K562 (cell line): ENCODE results near the gene MRPL40. TPM values are rescaled to one million over a fixed set of nuclear protein-coding genes. Genes with fewer than 3 reads are reported as not detected.

Source experiments
- FOSL1 ChIP-seq: fragments of 200-800 bp; sonication (Bioruptor generic); conservative IDR thresholded peaks from 2 replicates; pipeline ENCODE4 v1.6.1; 2016; ENCODE audit warnings: missing genetic modification characterization, missing compliant biosample characterization
- GABPB1 ChIP-seq: sonication (generic); formaldehyde crosslinking; IDR thresholded peaks from 2 replicates; pipeline ENCODE4 v1.8.0; 2022; ENCODE audit warnings: mild to moderate bottlenecking, missing genetic modification reagents
- HES1 ChIP-seq: fragments of 450-650 bp; IDR thresholded peaks from 2 replicates; pipeline ENCODE4 v1.6.1; 2016; ENCODE audit warnings: low read depth, mild to moderate bottlenecking, moderate library complexity
- HMGN3 ChIP-seq: IDR thresholded peaks from 2 replicates; pipeline ENCODE4 v1.6.1; 2011; ENCODE audit warnings: borderline replicate concordance, low read depth, mild to moderate bottlenecking, mixed read lengths, low read length; ENCODE audit not compliant: insufficient read length; ENCODE audit errors: extremely low read depth
- KDM1A ChIP-seq, 2 experiments: fragments of 450-650 bp; IDR thresholded peaks; 2 replicates each; pipeline ENCODE4 v1.6.1; 2016; ENCODE audit warnings: mild to moderate bottlenecking in 2 of 2
- MEF2A ChIP-seq: IDR thresholded peaks from 2 replicates; pipeline ENCODE4 v1.6.1; 2011; ENCODE audit warnings: low read depth, mild to moderate bottlenecking, low read length, moderate library complexity; ENCODE audit not compliant: control insufficient read depth
- NR2F6 ChIP-seq: fragments of 450-650 bp; formaldehyde crosslinking; IDR thresholded peaks from 2 replicates; pipeline ENCODE4 v1.4.0; 2020; ENCODE audit warnings: mild to moderate bottlenecking
- NUFIP1 ChIP-seq: fragments of 450-650 bp; IDR thresholded peaks from 2 replicates; pipeline ENCODE4 v1.6.1; 2018; ENCODE audit not compliant: partially characterized antibody
- TSC22D4 ChIP-seq: fragments of 450-650 bp; IDR thresholded peaks from 2 replicates; pipeline ENCODE4 v1.6.1; 2016; ENCODE audit warnings: missing genetic modification characterization, missing biosample characterization, control low read depth
- ZBTB11 ChIP-seq, 3 experiments: fragments of 200-800 bp in 1 of 3; fragments of 250-450 bp in 1 of 3; fragments of 450-650 bp in 1 of 3; sonication (Bioruptor Pico) in 1 of 3; sonication (Bioruptor generic) in 1 of 3; formaldehyde crosslinking in 1 of 3; IDR thresholded peaks; 2 replicates each; pipeline versions ENCODE4 v1.6.1 to v1.8.0; 2016 to 2022; ENCODE audit warnings: mild to moderate bottlenecking in 2 of 3, missing genetic modification characterization in 2 of 3, missing compliant biosample characterization in 1 of 3, moderate library complexity in 1 of 3
- ZBTB26 ChIP-seq: fragments of 450-650 bp; formaldehyde crosslinking; IDR thresholded peaks from 2 replicates; pipeline ENCODE4 v1.4.0; 2022; ENCODE audit warnings: missing genetic modification characterization
- ZBTB43 ChIP-seq: sonication (generic); formaldehyde crosslinking; IDR thresholded peaks from 2 replicates; pipeline ENCODE4 v1.8.0; 2023; ENCODE audit warnings: mild to moderate bottlenecking, missing genetic modification reagents
- ZFP36 ChIP-seq: fragments of 150-350 bp; IDR thresholded peaks from 2 replicates; pipeline ENCODE4 v1.6.1; 2018; ENCODE audit warnings: low read length, low read depth; ENCODE audit not compliant: partially characterized antibody
- ZNF280A ChIP-seq: fragments of 450-650 bp; IDR thresholded peaks from 2 replicates; pipeline ENCODE4 v1.6.1; 2018; ENCODE audit warnings: mild to moderate bottlenecking, low read depth; ENCODE audit not compliant: partially characterized antibody
- ZNF431 ChIP-seq: sonication (generic); formaldehyde crosslinking; IDR thresholded peaks from 2 replicates; pipeline ENCODE4 v1.8.0; 2022; ENCODE audit warnings: mild to moderate bottlenecking, missing genetic modification reagents
- ZNF57 ChIP-seq: fragments of 450-650 bp; formaldehyde crosslinking; IDR thresholded peaks from 2 replicates; pipeline ENCODE4 v1.4.0; 2020; ENCODE audit warnings: mild to moderate bottlenecking, moderate library complexity
- ZNF589 ChIP-seq: fragments of 200-800 bp; sonication (Bioruptor generic); IDR thresholded peaks from 2 replicates; pipeline ENCODE4 v1.6.1; 2016; ENCODE audit warnings: low read depth, missing genetic modification characterization, missing compliant biosample characterization
- polyA plus RNA-seq, 8 experiments: library from polyadenylated mRNA; depleted of rRNA in 4 of 8; stranded (reverse) in 5 of 8; unstranded in 3 of 8; fragments of >200 nt; fragmentation: Nextera tagmentation in 2 of 8; fragmentation: Illumina TruSeq in 1 of 8; extraction: Ambion mirVana in 2 of 8; extraction: Trizol in 1 of 8; gene quantifications; 2 replicates each; pipeline versions ENCODE4 v1.2.1 to v1.2.3, GENCODE V29; 2011 to 2014; ENCODE audit warnings: inconsistent platforms in 1 of 8, missing spikeins in 1 of 8
- total RNA-seq, 7 experiments: library from RNA; depleted of rRNA in 6 of 7; stranded (reverse); fragments of >200 nt in 6 of 7; fragmentation: Illumina TruSeq in 2 of 7; extraction: Trizol in 2 of 7; gene quantifications; 2 replicates each; pipeline versions ENCODE4 v1.2.1 to v1.2.3, GENCODE V29; 2011 to 2021; ENCODE audit warnings: low replicate concordance in 1 of 7

Gene MRPL40
- total and polyA plus RNA-seq, 9 of the 15 experiments (the other 6 are each of a cell fraction or from before 2014, with no cell fraction given): 132 to 652 (median 208) TPM

- peak in 1 of 3 experiments; percentile 82; a peak in 2 of 6 replicates for TF ChIP-seq ZBTB11 (CRISPR knock-in tag; IDR thresholded peaks at IDR 0.05)
- TF ChIP-seq ZBTB43 (CRISPR knock-in tag): no peak
- no peak for TF ChIP-seq HMGN3
- TF ChIP-seq HES1: peak; percentile 82
- no peak for TF ChIP-seq NR2F6
- no peak for TF ChIP-seq ZBTB26
- no peak for TF ChIP-seq ZNF57 (CRISPR knock-in tag)
- no peak for TF ChIP-seq TSC22D4
- TF ChIP-seq MEF2A: no peak
- no peak for TF ChIP-seq ZNF280A
- peak; percentile 96 for TF ChIP-seq ZNF589 (CRISPR knock-in tag)
- no peak for TF ChIP-seq ZNF431 (CRISPR knock-in tag)
- TF ChIP-seq KDM1A (IDR thresholded peaks at IDR 0.05): no peak; a peak in 1 of 4 replicates
- TF ChIP-seq GABPB1: no peak
- TF ChIP-seq ZFP36: peak; percentile 20
- no peak for TF ChIP-seq NUFIP1
- TF ChIP-seq FOSL1 (tag): no peak; the same call in 1 of the 2 replicates
Measured at GRCh38 chr22:19407649-19408606, 24.4 kb upstream of the MRPL40 start (continued).
